HCT116 (cell line): Measurements from ENCODE around the gene ZNF496. TPM values are rescaled to one million over a fixed set of nuclear protein-coding genes. Genes with fewer than 3 reads are reported as not detected.

Experiments used
- ATAC-seq: fragments of 200-7000 bp; cut with Tn5 transposase; 2 replicates; pipeline ENCODE4 v1.9.1; 2020; ENCODE audit warnings: mild to moderate bottlenecking, moderate library complexity
- BruUV-seq: library from RNA; stranded (reverse); fragments of 400-500 nt; replicated peaks from 2 replicates; lab custom pipeline; 2021; lab: Mats Ljungman, UMichigan
- CTCF ChIA-PET: fragments of 300-600 bp; sonication (Branson Sonifier 250); formaldehyde crosslinking; loops from one replicate; lab custom pipeline; 2021; ENCODE audit warnings: antibody characterized with exemption; lab: Charles Lee
- POLR2A ChIA-PET: fragments of 300-600, 350-600 bp; sonication (Branson Sonifier 250); formaldehyde crosslinking; loops from one replicate; lab custom pipeline; 2021; ENCODE audit warnings: antibody characterized with exemption; lab: Charles Lee
- RAD21 ChIA-PET, 2 experiments: fragments of 300-600 bp; sonication (Branson Sonifier 250); formaldehyde crosslinking; loops; one replicate each; lab custom pipeline; 2023; ENCODE audit warnings: low total read pairs in 2 of 2; ENCODE audit not compliant: uncharacterized antibody in 2 of 2, unreplicated experiment in 2 of 2, low non-redundant PET in 1 of 2; lab: Charles Lee
- DNase-seq: peaks from one replicate; pipeline ENCODE4 v3.0.0-alpha.2; 2010; ENCODE audit warnings: low read depth, low spot score
- H2AFZ ChIP-seq: fragments of 200-600 bp; shearing (Covaris generic), sonication (generic); 2 replicates; pipeline ENCODE4 v1.6.1; 2017; ENCODE audit warnings: low read depth, mixed run types, mixed read lengths, antibody characterized with exemption, low read length; ENCODE audit not compliant: poor library complexity, severe bottlenecking
- H3K27ac ChIP-seq: 2 replicates; pipeline ENCODE4 v1.5.1; 2012; ENCODE audit warnings: low read depth, low read length
- H3K27me3 ChIP-seq: fragments of 200-600 bp; sonication (generic); 2 replicates; pipeline ENCODE4 v1.6.1; 2016; ENCODE audit warnings: mixed run types, low read length, mixed read lengths; ENCODE audit not compliant: insufficient read depth
- H3K36me3 ChIP-seq, 2 experiments: fragments of 200-500 bp in 1 of 2; fragments of 200-600 bp in 1 of 2; sonication (Bioruptor generic) in 1 of 2; sonication (generic) in 1 of 2; 2 replicates each; pipeline versions ENCODE4 v1.5.1 to v1.6.1; 2014 to 2016; ENCODE audit warnings: low read length in 2 of 2, inconsistent platforms in 1 of 2, mixed read lengths in 1 of 2, mixed run types in 1 of 2; ENCODE audit not compliant: insufficient read depth in 2 of 2, control insufficient read depth in 1 of 2
- H3K4me1 ChIP-seq, 2 experiments: fragments of 200-600 bp in 1 of 2; sonication (generic) in 1 of 2; 2 replicates each; pipeline versions ENCODE4 v1.5.1 to v1.6.1; 2012 to 2017; ENCODE audit warnings: low read length in 2 of 2, inconsistent platforms in 1 of 2, mild to moderate bottlenecking in 1 of 2, mixed read lengths in 1 of 2, mixed run types in 1 of 2, moderate library complexity in 1 of 2; ENCODE audit not compliant: insufficient read depth in 2 of 2, control insufficient read depth in 1 of 2
- H3K4me2 ChIP-seq: fragments of 200-600 bp; sonication (generic); 2 replicates; pipeline ENCODE4 v1.6.1; 2017; ENCODE audit warnings: mixed run types, low read length, mixed read lengths
- H3K4me3 ChIP-seq, 2 experiments: fragments of 200-600 bp in 1 of 2; sonication (generic) in 1 of 2; replicated peaks in 1 of 2; 2 replicates each; pipeline ENCODE4 v1.5.1; 2011 to 2016; ENCODE audit warnings: low read length in 2 of 2, control low read depth in 1 of 2, low read depth in 1 of 2, mild to moderate bottlenecking in 1 of 2, mixed read lengths in 1 of 2, mixed run types in 1 of 2
- H3K79me2 ChIP-seq: fragments of 200-600 bp; sonication (generic); 2 replicates; pipeline ENCODE4 v1.6.1; 2017; ENCODE audit warnings: mild to moderate bottlenecking, mixed run types, low read length, moderate library complexity, mixed read lengths; ENCODE audit not compliant: insufficient read depth
- H3K9ac ChIP-seq: fragments of 200-600 bp; sonication (generic); 2 replicates; pipeline ENCODE4 v1.6.1; 2016; ENCODE audit warnings: low read length, mixed read lengths
- H3K9me2 ChIP-seq: fragments of 200-600 bp; sonication (generic), shearing (Covaris generic); 2 replicates; pipeline ENCODE4 v1.6.1; 2017; ENCODE audit warnings: mixed run types, mild to moderate bottlenecking, moderate library complexity; ENCODE audit not compliant: insufficient read depth
- H3K9me3 ChIP-seq, 2 experiments: fragments of 200-500 bp in 1 of 2; fragments of 200-600 bp in 1 of 2; sonication (Bioruptor generic) in 1 of 2; sonication (generic) in 1 of 2; 2 replicates each; pipeline ENCODE4 v1.6.1; 2014 to 2017; ENCODE audit warnings: low read length in 2 of 2, mixed read lengths in 2 of 2, inconsistent platforms in 1 of 2, low read depth in 1 of 2, mild to moderate bottlenecking in 1 of 2, mixed run types in 1 of 2, moderate library complexity in 1 of 2; ENCODE audit not compliant: control insufficient read depth in 1 of 2, insufficient read depth in 1 of 2
- H4K20me1 ChIP-seq: fragments of 200-600 bp; sonication (generic), shearing (Covaris generic); 2 replicates; pipeline ENCODE4 v1.6.1; 2017; ENCODE audit warnings: mixed run types, mild to moderate bottlenecking, moderate library complexity; ENCODE audit not compliant: insufficient read depth
- CEBPB ChIP-seq: IDR thresholded peaks from 2 replicates; pipeline ENCODE4 v1.6.1; 2012; ENCODE audit warnings: low read depth
- ELF1 ChIP-seq: IDR thresholded peaks from 2 replicates; pipeline ENCODE4 v1.6.1; 2012; ENCODE audit warnings: low read depth, borderline replicate concordance
- EZH2 ChIP-seq: fragments of 200-600 bp; sonication (generic); IDR thresholded peaks from 2 replicates; pipeline ENCODE4 v1.6.1; 2017; ENCODE audit warnings: antibody characterized with exemption, mixed run types
- EZH2phosphoT487 ChIP-seq: fragments of 200-600 bp; IDR thresholded peaks from 2 replicates; pipeline ENCODE4 v1.6.1; 2018; ENCODE audit warnings: antibody characterized with exemption, borderline replicate concordance
- POLR2A ChIP-seq: IDR thresholded peaks from 2 replicates; pipeline ENCODE4 v1.7.0; 2011; ENCODE audit warnings: borderline replicate concordance; ENCODE audit not compliant: insufficient read depth, insufficient read length; ENCODE audit errors: extremely low read depth
- RAD21 ChIP-seq: IDR thresholded peaks from 2 replicates; pipeline ENCODE4 v1.6.1; 2012; ENCODE audit warnings: low read depth, mild to moderate bottlenecking
- TCF7L2 ChIP-seq: IDR thresholded peaks from 2 replicates; pipeline ENCODE4 v1.7.0; 2011; ENCODE audit warnings: borderline replicate concordance, inconsistent platforms; ENCODE audit not compliant: insufficient read depth, insufficient read length; ENCODE audit errors: extremely low read depth
- ZFX ChIP-seq: fragments of 450-650 bp; IDR thresholded peaks from 2 replicates; pipeline ENCODE4 v1.6.1; 2017
- ZNF274 ChIP-seq: fragments of 200-500 bp; sonication (Bioruptor generic); IDR thresholded peaks from 2 replicates; pipeline ENCODE4 v1.6.1; 2014; ENCODE audit warnings: mild to moderate bottlenecking, low read depth, low read length, inconsistent platforms
- intact Hi-C: fragments of 100-400 bp; cut with micrococcal nuclease; formaldehyde crosslinking; loops from 2 replicates; pipeline ENCODE4 v1.10.0; 2022
- total RNA-seq: library from RNA; stranded (reverse); gene quantifications from one replicate; pipeline ENCODE4 v1.2.1, GENCODE V29; 2021; ENCODE audit not compliant: unreplicated experiment

The ZNF496 gene
- total RNA-seq, 1 experiment from 2014 or later, result 37.4 TPM

DNA sequence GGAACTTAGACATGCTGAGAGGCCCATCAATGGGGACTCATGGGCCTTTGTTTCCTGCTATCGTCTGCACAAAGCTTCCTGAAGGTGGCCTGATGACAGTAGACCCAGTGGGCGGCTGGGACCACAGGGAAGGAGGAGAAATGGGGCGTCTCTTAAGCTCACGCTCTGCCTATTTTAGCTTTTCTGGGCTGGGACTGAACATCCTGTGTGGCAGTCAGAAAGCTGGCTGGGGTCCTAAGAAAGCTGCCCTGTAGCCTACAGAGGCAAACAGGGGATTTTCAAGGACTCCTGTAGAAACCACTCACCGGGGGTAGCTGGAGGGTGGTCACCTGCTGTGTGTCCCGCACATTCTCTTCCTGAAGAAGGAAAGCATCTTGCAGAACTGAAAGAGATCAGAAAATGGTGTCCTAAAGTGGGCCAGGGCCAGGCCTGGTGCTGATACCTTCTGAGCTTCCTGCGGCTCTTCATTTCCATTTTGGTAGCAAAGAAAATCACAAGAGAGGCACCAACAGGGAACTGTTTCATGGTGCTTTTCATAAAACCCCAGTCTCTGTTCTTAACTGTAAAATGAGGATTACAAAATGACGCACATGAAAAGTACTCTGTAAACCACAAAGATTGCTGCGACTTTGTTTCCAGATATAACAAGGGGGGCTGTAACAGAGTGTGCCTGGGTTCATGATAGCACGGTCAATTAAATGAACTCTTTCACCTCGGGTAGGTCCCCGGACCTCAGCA lies 8.6 kb downstream of the ZNF496 start:
- intact Hi-C loops, result no loop called here
- ATAC-seq, result no peak

DNA sequence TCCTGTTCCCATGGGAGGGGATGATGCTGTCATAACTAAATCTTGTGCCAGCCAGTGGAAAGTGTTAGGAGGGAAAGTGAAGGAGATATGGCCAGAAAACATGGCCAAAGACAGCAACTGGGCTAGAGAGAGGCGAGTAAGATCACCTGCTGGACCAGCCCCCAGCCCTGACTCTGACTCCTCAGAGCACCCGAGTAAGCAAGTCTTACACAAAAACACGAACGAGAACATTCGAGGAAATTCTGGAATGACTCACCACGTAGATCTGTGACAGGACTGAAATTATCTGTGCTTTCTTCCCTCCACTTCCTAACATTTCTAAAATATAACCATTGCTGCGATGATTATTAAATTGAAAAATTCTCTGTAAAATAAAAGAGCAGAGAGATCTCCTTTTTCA lies 9.2 kb downstream of the ZNF496 start:
- no peak overlapping the region for H3K4me2 ChIP-seq
- intact Hi-C loops, result no loop called here
- CTCF ChIA-PET, result no interaction called here
- no peaks in the 10 kb centered on the region for H3K9me3 ChIP-seq
- peaks cover 10% of the 10 kb centered on the region; the same call in 1 of the 2 replicates for H3K79me2 ChIP-seq
- TF ChIP-seq EZH2 (no peak), ZFX (no peak), CEBPB (no peak), POLR2A (no peak), ELF1 (no peak), TCF7L2 (no peak)
- H3K27me3 ChIP-seq, result no peaks in the 10 kb centered on the region
- peaks cover 21 to 35% of the 10 kb centered on the region in 2 experiments for H3K36me3 ChIP-seq
- no peak overlapping the region for H3K9ac ChIP-seq
- H3K9me2 ChIP-seq, result no peaks in the 10 kb centered on the region
- POLR2A ChIA-PET, result no interaction called here
- 0 out of 2 replicates have a peak, but pooled peaks cover 3% of the 10 kb centered on the region for H4K20me1 ChIP-seq
- no peak overlapping the region for H3K27ac ChIP-seq
- H2AFZ ChIP-seq, result no peak overlapping the region
- no peaks in the 10 kb centered on the region for H3K4me1 ChIP-seq
- DNase-seq, result no peak
- BruUV-seq, result no TSS peak
- H3K4me3 ChIP-seq, result no peak overlapping the region
- RAD21 ChIA-PET, result no interaction called here
- no peak for ATAC-seq

More for the DNA sequence above, 8.6 kb downstream of the ZNF496 start:
- H3K4me3 ChIP-seq, result no peak overlapping the region
- H3K27me3 ChIP-seq, result no peaks in the 10 kb centered on the region
- no peak for TF ChIP-seq RAD21
- TF ChIP-seq EZH2phosphoT487, result no peak
- TF ChIP-seq ZNF274, result no peak
- TF ChIP-seq, all 23 proteins: peak for 0
- Histone ChIP-seq H4K20me1 (0 out of 2 replicates have a peak, but pooled peaks cover 3% of the 10 kb centered on the region), H3K9ac (no peak overlapping the region), H3K4me1 (no peaks in the 10 kb centered on the region), H3K27ac (no peak overlapping the region), H3K9me2 (no peaks in the 10 kb centered on the region), H3K79me2 (peaks cover 13% of the 10 kb centered on the region; the same call in 1 of the 2 replicates), H3K36me3 (peaks cover 27 to 39% of the 10 kb centered on the region in 2 experiments), H2AFZ (no peak overlapping the region), H3K4me2 (no peak overlapping the region), H3K9me3 (no peaks in the 10 kb centered on the region)
- POLR2A ChIA-PET, result no interaction called here
- RAD21 ChIA-PET, result no interaction called here
- no TSS peak for BruUV-seq
- CTCF ChIA-PET, result no interaction called here
- DNase-seq, result no peak
